ENCODE measurements around the gene CELA3A. TPM values are rescaled to one million over a fixed set of nuclear protein-coding genes. Genes with fewer than 3 reads are reported as not detected.
"Not testable (repeated sequence)": the region's sequence is repeated elsewhere in the genome, so short reads cannot be mapped to it uniquely, and the experiment has no call there.

Gene CELA3A
- total and polyA plus RNA-seq, 2 of the 13 experiments (the other 11 are each of a cell fraction or from before 2014, with no cell fraction given): 0.09 TPM; not detected in 1

DNA sequence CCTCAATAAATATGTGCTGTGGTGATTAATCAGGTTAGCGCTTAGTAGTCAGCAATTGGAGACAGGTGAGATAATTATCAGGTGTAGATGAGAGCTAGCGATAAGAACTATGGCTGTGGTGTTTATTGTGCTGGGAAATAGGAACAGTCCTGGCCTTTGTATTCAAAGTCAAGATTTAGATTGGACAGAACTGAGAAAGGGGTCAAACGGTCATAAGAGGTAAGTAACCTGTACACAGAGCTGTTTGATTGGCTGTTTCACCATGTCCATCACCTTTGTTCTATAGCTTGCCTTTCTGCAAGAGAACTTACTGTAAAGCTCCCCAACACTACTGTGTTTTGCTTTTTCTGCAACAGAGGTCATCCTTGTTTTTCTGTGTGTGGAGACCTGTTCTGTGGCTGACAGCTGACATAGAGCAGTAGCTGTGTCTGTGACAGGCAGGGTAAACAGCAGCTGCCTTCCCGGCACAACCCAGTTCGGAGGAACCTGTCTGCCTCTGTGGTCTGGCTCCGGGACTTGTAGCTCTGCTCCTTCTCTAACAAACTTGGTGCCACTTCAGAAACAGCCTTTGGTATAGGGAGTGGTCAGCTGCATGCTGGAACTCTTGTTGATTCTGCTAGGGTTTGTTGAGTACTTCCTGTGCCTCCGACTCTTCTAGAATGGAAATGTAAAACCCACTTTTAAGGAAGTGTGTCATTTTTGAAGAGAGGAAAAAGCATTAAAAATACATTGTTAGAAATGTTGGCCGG is 29.9 kb downstream of the CELA3A start:
- Histone ChIP-seq H3K9ac (ENCODE audit: insufficient read depth, low read depth, low read length) (no peak overlapping the region), H3K4me3 (replicated peaks in 1 of 3; ENCODE audit: insufficient read depth in 1 of 3, low read depth in 2 of 3, low read length in 3 of 3) (no peak overlapping the region), H3K36me3 (replicated peaks in 1 of 2; ENCODE audit: control insufficient read depth in 1 of 2, insufficient read depth in 2 of 2, low read length in 2 of 2) (no peaks in the 10 kb centered on the region), H3K27me3 (ENCODE audit: control insufficient read depth in 1 of 2, insufficient read depth in 2 of 2, low read length in 2 of 2) (no peaks in the 10 kb centered on the region), H3K27ac (ENCODE audit: extremely low read length, insufficient read depth, low read length) (peak overlapping the region; percentile 13), H3K4me2 (ENCODE audit: low read depth, low read length) (peak overlapping the region; percentile 39; the same call in 1 of the 2 replicates), H3K79me2 (ENCODE audit: insufficient read depth, low read length) (peaks cover 2% of the 10 kb centered on the region), H3K4me1 (ENCODE audit: insufficient read depth, low read length) (peaks cover 18% of the 10 kb centered on the region), H4K20me1 (ENCODE audit: insufficient read depth, low read length) (no peaks in the 10 kb centered on the region), H2AFZ (ENCODE audit: low read length) (no peak overlapping the region), H3K9me3 (ENCODE audit: low read length) (no peaks in the 10 kb centered on the region)
- ATAC-seq (no peak), FAIRE-seq (no peak), DNase-seq (ENCODE audit: low spot score) (peak; percentile 47)
- in situ Hi-C loops (cut with HindIII; ENCODE audit: extremely low pct_ligation_motif_present, low pct_unique_long_range_greater_than_20kb) (no loop called here), intact Hi-C loops (cut with micrococcal nuclease; ENCODE audit: unreplicated experiment) (no loop called here)
- ChIA-PET CTCF (ENCODE audit: low intra/inter-chr PET ratio, low total read pairs) (no interaction called here), POLR2A (no interaction called here)
- 83% methylated on average over 8 of the region's 8 CpGs for WGBS (ENCODE audit: low lambda C conversion rate)
- no TSS peak for BruUV-seq (replicated peaks)
- TF ChIP-seq NFYB (CRISPR knock-in tag; IDR thresholded peaks at IDR 0.05) (peak; percentile 50), ZNF263 (CRISPR knock-in tag; IDR thresholded peaks at IDR 0.05) (no peak)

DNA sequence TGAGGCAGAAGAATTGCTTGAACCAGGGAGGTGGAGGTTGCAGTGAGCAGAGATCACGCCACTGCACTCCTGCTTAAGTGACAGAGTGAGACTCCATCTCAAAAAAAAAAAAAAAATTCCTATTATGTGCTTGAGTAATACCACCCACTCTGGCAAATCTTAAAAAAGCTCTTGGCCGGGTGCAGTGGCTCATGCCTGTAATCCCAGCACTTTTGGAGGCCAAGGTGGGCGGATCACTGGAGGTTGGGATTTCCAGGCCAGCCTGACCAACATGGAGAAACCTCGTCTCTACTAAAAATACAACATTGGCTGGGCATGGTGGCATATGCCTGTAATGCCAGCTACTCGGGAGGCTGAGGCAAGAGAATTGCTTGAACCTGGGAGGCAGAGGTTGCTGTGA is 33.4 kb downstream of the CELA3A start:
- in situ Hi-C loops (cut with HindIII; ENCODE audit: extremely low pct_ligation_motif_present, low pct_unique_long_range_greater_than_20kb); H4K20me1 ChIP-seq (ENCODE audit: insufficient read depth, low read length); H3K79me2 ChIP-seq (ENCODE audit: insufficient read depth, low read length); H2AFZ ChIP-seq (ENCODE audit: low read length); CTCF ChIA-PET (ENCODE audit: low intra/inter-chr PET ratio, low total read pairs); H3K4me3 ChIP-seq (replicated peaks in 1 of 3; ENCODE audit: insufficient read depth in 1 of 3, low read depth in 2 of 3, low read length in 3 of 3); H3K4me2 ChIP-seq (ENCODE audit: low read depth, low read length); H3K9ac ChIP-seq (ENCODE audit: insufficient read depth, low read depth, low read length); H3K27ac ChIP-seq (ENCODE audit: extremely low read length, insufficient read depth, low read length); BruUV-seq (replicated peaks); H3K9me3 ChIP-seq (ENCODE audit: low read length); DNase-seq (ENCODE audit: low spot score); H3K36me3 ChIP-seq (replicated peaks in 1 of 2; ENCODE audit: control insufficient read depth in 1 of 2, insufficient read depth in 2 of 2, low read length in 2 of 2); FAIRE-seq; ATAC-seq; H3K27me3 ChIP-seq (ENCODE audit: control insufficient read depth in 1 of 2, insufficient read depth in 2 of 2, low read length in 2 of 2); intact Hi-C loops (cut with micrococcal nuclease; ENCODE audit: unreplicated experiment): not testable (repeated sequence)
- H3K4me1 ChIP-seq (ENCODE audit: insufficient read depth, low read length): peaks cover 31% of the 10 kb centered on the region
- WGBS (ENCODE audit: low lambda C conversion rate): 64% methylated on average over 5 of the region's 5 CpGs
- POLR2A ChIA-PET: interaction anchor here (1.7 kb wide), 1 partner anchor 10 kb away, joined by 3 read pairs; no protein-coding TSS in a partner anchor
